ENCODE data around the gene SLC22A23. TPM values are rescaled to one million over a fixed set of nuclear protein-coding genes. Genes with fewer than 3 reads are reported as not detected.
A peak's percentile ranks its signal among the peaks of the same experiment; 100 is the strongest.

SLC22A23 gene
- total RNA-seq, 1 experiment from 2014 or later = 6.8 TPM

- Histone ChIP-seq H3K9me3 (ENCODE audit: control insufficient read depth, low read depth, low read length) (no peaks in the 10 kb centered on the region), H3K4me1 (ENCODE audit: insufficient read depth, low read length) (peaks cover 13% of the 10 kb centered on the region), H4K8ac (replicated peaks; ENCODE audit: insufficient read length, low read depth, low read length) (no peak overlapping the region), H2BK20ac (ENCODE audit: low read depth, low read length, poor library complexity, severe bottlenecking) (no peak overlapping the region), H3K4me2 (ENCODE audit: insufficient read depth, insufficient read length, low read length) (no peak overlapping the region), H4K91ac (ENCODE audit: insufficient read length, low read depth, low read length) (no peak overlapping the region), H2BK120ac (ENCODE audit: low read depth, low read length, poor library complexity, severe bottlenecking) (no peak overlapping the region), H4K5ac (ENCODE audit: insufficient read length, low read depth, low read length) (no peak overlapping the region), H2AFZ (ENCODE audit: low read length) (no peak overlapping the region), H3T11ph (ENCODE audit: low read length) (no peak overlapping the region), H3K9ac (ENCODE audit: extremely low read depth, insufficient read length, low read length) (no peak overlapping the region), H2BK12ac (ENCODE audit: insufficient read length, low read depth, low read length) (no peak overlapping the region), H3K23me2 (ENCODE audit: insufficient read length, low read depth, low read length, poor library complexity, severe bottlenecking) (no peaks in the 10 kb centered on the region), H3K18ac (ENCODE audit: insufficient read length, low read depth, low read length) (no peak overlapping the region), H2BK15ac (ENCODE audit: low read depth, low read length) (no peak overlapping the region), H2BK5ac (ENCODE audit: insufficient read length, low read length) (no peak overlapping the region), H2AK5ac (ENCODE audit: insufficient read length, low read length) (no peak overlapping the region), H3K23ac (ENCODE audit: insufficient read length, low read depth, low read length) (no peak overlapping the region), H3K79me1 (ENCODE audit: insufficient read depth, low read depth, low read length, poor library complexity, severe bottlenecking) (no peaks in the 10 kb centered on the region), H3K4ac (ENCODE audit: low read depth, low read length) (no peak overlapping the region), H3K56ac (ENCODE audit: insufficient read length, low read depth, low read length) (no peak overlapping the region), H3K79me2 (ENCODE audit: insufficient read depth, low read length) (no peaks in the 10 kb centered on the region), H4K20me1 (ENCODE audit: control insufficient read depth, insufficient read depth, insufficient read length) (no peaks in the 10 kb centered on the region), H3K14ac (ENCODE audit: insufficient read depth, low read length) (no peak overlapping the region), H3K27me3 (ENCODE audit: insufficient read depth, low read length) (no peaks in the 10 kb centered on the region), H3K27ac (ENCODE audit: insufficient read length, low read depth, low read length) (no peak overlapping the region)
- Mint-ChIP-seq H3K4me1 (peaks cover 33 to 34% of the 10 kb centered on the region in 2 experiments), H3K27me3 (ENCODE audit: low read depth) (no peaks in the 10 kb centered on the region), H3K36me3 (ENCODE audit: insufficient read depth in 1 of 3, low read depth in 3 of 3) (peaks cover 26 to 47% (median 28%) of the 10 kb centered on the region in 3 experiments), H3K27ac (0 out of 7 replicates have a peak overlapping the region, but pooled peaks of 1 of the 3 experiments have one; percentile 73), H3K4me3 (no peak overlapping the region), H3K9me3 (no peaks in the 10 kb centered on the region)
- no peak for TF ChIP-seq CTCF (conservative IDR thresholded peaks at IDR 0.05)
- DNase-seq = no peak
- no CpG with 5 or more reads among the region's 14 CpGs for WGBS (ENCODE audit: extremely low coverage, insufficient read length, low lambda C conversion rate)
Observed at GRCh38 chr6:3285732-3286131, 171.1 kb downstream of the SLC22A23 start.
